DMS53 treated with DMSO at 0.1 percent for 48 hours (cell line): ENCODE results near the gene CCNYL1.
"Not testable (repeated sequence)": the region's sequence is repeated elsewhere in the genome, so short reads cannot be mapped to it uniquely, and the experiment has no call there.

Source experiments
- DNase-seq: peaks from one replicate; lab custom pipeline; 2025; ENCODE audit not compliant: unreplicated experiment; lab: John Stamatoyannopoulos, UW

CCNYL1 gene

DNA sequence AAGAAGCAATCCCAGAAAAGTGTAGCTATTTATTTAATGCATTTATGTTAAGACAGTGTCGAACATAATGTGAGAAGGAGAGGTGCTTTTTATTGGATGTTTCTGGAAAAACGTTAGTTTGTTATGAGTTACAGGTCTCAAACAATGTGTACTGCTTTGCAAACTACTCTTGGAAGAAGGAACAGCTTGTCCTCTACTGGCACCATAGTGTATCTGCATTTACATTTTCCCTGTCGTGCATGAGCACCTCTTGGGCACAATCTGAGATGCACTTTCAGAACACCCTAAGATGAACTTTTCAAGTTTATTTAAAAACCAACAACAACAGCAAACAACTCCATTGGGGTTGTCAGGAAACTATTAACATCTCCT is 22.8 kb downstream of the CCNYL1 start:
- no peak for DNase-seq

DNA sequence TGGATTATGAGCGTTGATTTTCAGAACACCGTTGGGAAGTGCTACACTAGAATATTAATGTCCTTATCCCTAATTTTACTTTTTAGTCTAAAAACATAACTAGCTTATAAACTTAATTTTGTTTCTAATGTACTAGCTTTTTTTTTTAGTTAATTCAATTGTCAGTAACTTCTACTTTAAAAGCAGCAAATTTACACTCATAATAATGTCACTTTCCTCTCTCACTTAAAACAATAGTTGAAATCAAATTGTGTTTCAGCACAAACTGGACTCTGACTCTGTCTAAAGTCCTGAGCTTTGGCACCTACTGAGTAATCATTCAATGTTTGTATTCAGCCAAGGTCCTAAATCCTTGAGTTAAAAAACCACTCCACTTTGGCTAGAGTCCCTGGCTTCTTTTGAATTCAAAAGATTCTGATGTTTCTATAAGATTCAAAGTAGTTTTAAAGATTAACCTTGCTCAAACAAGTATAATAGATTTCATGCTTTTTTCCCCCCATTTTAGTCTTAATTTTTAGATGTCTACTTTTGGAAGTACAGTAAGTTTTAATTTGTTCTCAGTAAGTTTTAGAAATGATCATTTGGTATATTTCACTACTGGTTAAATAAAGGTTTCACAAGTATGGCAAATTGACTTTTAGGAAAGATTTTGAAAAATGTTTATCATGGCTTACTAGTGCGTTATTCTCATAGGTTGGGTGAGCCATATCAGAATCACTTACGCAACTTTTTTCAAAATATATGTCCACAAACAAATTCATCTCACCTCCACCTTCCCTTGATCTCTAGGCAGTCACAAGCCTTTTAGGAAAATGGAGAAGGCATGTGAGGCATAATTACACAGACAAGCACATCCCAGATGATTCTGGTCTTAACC is 23.4 kb downstream of the CCNYL1 start:
- no peak for DNase-seq

DNA sequence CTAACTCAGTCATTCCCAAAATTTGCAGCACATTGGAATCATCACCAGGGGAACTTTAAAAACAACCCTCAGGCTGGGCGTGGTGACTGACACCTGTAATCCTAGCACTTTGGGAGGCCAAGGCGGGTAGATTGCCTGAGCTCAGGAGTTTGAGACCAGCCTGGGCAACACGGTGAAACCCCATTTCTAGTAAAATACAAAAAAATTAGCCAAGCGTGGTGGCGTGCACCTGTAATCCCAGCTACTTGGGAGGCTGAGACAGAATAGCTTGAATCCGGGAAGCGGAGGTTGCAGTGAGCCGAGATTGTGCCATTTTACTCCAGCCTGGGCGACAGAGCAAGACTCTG is 24.0 kb downstream of the CCNYL1 start:
- DNase-seq = not testable (repeated sequence)

DNA sequence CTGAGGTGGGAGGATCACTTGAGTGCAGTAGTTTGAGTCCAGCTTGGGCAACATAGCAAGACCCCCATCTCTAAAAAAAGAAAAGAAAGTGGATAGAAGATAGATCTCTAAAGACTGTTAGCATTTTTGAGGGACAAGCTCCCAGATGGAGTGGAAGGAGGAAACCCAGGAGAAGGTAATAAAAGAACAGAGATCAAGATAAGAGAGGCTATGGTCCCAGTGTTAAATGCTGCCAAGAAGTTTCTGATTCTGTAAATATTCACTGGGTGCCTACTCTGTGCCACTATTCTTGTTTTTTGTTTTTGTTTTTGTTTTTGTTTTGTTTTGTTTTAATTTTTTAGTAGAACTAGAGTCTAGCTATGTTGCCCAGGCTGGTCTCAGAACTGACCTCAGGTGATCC is 32.1 kb downstream of the CCNYL1 start:
- DNase-seq = no peak

DNA sequence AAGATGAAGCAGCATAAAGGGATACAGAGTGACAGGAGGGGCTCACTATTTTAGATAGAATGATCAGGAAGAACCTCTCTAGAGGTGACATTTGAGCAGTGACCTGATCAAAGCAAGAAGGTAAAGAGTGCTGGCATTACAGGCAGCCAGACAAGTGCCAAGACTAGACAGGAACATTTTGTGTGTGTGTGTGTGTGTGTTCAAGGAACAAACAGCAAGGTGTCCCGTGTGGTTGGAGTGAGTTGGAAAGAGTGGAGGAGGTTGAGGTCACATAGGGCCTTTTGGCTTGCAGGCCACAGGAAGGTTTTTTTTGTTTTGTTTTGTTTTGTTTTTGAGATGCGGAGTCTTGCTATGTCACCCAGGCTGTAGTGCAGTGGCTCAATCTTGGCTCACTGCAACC is 32.6 kb downstream of the CCNYL1 start:
- no peak for DNase-seq

DNA sequence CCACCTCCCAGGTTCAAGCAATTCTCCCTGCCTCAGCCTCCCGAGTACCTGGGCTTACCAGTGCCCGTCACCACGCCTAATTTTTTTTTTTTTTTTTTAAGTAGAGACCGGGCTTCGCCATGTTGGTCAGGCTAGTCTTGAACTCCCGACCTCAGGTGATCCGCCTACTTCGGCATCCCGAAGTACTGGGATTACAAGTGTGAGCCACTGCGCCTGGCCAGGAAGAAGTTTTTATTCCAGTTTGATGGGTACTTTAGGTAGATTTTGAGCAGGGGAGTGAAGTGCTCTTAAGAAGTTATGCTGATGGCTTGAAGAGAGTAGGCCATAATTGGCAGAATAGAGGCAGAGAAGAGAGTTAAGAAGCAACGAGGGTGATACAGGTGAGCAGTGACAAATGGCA is 33.0 kb downstream of the CCNYL1 start:
- no peak for DNase-seq

DNA sequence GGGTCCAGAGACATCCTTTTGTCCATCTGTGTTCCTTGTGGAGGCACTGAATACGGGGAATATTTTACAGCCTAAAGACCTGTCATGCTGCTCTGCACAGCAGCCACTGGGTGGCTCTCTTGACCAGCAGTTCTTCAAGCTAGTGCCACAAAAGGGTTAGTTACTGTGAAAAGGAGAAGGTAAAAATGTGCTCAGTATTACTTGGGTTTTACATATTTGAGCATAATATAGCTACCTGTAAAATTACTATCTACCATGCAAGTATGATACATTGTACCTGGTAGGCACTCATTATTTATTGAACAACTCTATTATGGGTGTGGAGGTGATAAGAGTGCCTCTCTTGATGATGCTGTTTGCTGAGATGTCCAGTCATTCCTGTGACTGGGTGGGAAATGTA is 34.7 kb downstream of the CCNYL1 start:
- DNase-seq = peak; percentile 72

DNA sequence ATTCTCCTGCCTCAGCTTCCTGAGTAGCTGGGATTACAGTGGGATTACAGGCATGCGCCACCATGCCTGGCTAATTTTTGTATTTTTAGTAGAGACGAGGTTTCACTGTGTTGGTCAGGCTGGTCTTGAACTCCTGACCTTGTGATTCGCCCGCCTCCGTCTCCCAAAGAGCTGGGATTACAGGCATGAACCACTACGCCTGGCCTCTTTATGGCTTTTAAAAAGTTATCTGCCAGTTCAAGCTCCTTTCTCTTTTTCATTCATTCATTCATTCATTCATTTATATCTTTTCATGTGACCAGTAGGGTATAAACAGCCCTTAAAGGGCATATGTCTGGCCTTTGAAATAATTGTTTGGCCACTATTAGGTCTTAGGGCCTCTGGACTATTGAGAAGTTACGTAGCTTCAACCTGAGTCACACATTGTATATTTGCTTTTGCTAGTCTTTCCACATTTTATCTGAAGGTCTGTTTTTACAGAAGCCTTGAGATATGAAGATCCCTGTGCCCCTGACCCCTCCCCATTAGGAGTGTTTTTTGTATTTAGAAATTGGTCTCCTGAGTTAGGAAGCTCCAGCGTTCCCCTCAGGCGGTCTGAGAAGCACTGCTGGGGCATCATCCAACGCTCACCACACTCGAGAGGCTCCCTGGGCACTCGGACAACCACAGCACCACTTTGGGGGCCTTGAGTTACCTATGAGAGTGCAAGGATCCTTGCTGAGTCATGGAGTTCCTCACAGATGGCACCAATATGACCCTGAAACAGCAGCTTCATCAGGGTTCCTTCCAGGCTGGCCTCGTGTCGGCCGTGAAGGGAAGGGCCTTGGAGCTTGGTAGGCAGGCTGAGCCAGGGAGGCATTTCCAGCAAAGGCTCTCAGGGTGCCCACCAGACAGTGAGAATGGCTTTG is 36.5 kb downstream of the CCNYL1 start:
- DNase-seq = no peak

DNA sequence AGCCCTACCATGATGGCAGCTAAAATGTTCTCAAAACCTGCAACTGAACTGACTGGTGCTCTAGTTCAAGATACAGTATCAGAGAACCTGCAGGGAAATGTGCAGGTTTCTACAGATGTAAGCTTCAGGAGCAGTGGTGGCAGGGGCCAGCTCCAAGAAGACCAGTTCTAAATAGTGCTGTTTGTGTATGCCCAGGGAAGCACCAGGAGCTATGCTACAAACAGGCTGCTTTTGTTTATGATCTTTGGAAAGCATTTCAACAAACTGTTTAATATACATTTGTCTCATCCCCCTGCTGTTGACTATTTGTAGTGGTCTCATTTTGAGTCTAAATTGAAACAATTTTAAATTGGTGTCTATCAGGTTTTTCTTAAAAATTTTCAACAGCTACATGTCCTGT is 37.6 kb downstream of the CCNYL1 start:
- DNase-seq = no peak

DNA sequence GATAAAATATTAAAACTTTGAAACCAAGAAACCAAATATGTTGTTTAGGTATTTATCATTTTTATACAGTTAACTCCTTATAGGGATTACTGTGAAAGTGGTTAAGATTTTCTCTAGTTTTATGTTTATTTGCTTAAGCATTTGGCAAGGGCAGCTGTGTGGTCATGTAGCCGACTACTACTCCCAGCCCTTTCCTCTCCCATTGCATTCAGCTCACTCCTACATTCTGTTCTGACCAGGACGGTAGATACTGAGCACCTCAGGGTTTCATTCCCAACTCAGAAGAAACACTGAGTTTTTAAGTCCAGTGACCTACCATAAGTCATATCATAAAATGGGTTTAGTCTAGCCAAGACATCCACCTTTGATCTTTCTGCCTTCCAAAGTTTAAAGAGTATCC is 38.4 kb downstream of the CCNYL1 start:
- no peak for DNase-seq

DNA sequence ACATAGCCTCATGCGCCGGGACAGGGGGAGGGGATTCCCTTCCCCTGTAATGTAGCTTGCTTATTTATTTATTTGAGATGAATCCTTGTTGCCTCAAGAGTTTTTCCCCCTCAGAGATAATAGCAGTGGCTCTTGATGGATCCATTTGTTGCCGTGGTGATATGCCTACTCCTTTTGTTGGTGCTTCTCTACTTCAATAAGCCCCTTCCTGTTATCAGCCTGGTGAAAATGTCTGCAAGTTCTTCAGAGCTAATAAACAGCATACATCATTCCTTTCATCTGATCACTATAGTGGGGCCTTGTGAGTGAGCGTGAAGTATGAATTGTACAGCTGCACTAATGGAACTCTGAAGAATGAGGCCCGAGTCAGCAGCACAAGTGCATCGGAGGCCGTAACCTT is 38.9 kb downstream of the CCNYL1 start:
- no peak for DNase-seq

DNA sequence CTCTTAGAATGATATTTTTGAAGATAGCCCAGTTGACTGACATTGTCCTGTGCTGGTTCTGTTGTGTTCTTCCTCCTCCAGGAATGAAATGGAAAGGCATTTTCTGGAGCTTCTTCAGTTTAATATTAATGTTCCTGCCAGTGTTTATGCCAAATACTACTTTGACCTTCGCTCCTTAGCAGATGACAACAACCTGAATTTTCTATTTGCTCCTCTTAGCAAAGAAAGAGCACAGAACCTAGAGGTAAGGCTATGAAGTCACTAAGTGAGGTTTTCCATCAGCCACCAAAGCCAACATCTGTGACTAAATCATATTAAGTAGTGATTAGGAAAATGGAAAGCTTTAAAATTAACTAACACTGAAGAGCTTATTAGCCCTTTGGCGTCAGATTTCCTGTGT is 39.4 kb downstream of the CCNYL1 start:
- DNase-seq = no peak

DNA sequence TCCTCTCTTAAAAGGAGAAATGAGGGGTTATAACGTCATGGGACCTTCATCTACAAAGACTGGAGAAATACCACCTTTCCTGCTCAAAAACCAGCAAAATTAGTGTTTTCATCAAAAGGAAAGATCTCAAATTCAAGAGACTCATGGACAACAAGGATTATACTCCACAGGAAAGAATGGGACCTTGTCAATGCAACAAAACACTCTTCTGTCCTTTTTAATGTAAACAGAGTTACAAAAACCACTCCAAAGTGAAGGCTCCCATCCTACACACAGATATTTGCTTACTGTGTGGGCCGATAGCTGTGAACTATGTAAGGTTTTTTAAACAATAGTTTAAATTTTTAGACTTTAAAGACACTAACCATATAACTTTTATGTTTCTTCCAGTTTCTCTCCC is 42.2 kb downstream of the CCNYL1 start:
- not testable (repeated sequence) for DNase-seq

DNA sequence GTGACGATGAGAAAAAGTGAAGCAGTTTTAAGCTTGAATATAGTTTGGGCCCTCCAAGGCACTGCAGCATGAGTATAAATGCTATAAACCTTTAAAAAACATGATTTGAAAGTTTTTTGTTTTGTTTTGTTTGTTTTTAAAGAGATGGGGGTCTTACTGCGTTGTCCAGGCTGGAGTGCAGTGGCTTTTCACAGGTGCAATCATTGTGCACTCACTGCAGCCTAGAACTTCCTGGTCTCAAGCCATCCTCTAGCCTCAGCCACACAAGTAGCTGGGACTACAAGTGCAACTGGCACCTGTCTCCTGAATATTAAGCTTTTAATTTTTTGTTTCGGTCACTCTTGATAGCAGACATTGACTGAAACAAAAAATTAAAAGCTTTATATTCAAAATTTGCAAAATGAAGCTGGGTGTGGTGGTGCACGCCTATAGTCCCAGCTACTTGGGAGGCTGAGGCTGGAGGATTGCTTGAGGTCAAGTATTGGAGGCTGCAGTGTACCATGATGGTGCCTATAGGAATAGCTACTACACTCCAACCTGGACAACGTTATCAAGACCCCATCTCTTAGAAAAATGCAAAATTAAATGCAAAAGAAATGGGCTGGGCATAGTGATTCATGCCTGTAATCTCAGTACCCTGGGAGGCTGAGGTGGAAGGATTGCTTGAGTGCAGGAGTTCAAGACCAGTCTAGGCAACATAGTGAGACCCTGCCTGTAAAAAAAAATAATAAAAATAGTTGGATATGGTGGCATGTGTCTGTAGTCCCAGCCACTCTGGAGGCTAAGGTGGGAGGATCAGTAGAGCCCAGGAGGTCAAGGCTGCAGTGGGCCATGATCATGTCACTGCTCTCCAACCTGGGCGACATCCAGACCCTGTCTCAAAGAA is 43.3 kb downstream of the CCNYL1 start:
- DNase-seq = no peak

DNA sequence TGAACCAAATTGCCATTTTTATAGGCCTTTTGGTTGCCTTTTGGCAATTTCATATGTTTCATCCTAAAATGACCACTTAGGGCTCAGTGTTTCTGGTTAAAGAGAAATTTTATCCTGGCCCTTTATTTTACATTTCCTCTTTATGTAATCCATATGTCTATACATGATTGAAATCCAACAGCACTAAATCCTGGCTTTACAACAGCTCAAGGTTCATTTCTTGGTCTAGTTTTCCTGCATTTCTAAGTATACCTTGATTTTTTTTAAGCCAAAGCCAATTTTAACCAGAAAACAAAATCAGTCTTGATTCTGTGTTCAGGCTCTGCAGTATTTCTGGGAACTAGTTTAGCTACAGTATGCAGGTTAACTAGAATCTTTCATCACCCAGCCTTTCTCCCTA is 46.6 kb downstream of the CCNYL1 start:
- no peak for DNase-seq

DNA sequence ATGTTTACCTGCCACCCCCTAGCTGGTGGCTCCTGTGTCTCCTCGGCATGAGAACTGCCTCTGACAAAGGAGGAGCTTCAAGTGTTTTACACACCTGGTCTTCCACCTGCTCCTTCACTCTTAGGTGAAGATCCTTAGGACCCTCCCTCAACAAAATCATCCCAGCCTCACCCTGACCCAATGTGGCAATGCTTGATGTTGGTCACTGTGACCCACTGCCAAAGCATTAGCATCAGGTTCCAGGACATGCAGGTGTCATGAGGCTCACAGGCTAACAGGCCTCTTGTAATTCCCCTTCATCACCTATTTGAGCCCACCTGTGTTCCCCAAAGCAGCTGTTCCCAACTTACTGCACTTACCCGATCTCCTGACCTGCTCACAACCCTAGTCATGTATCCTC is 48.5 kb downstream of the CCNYL1 start:
- no peak for DNase-seq

DNA sequence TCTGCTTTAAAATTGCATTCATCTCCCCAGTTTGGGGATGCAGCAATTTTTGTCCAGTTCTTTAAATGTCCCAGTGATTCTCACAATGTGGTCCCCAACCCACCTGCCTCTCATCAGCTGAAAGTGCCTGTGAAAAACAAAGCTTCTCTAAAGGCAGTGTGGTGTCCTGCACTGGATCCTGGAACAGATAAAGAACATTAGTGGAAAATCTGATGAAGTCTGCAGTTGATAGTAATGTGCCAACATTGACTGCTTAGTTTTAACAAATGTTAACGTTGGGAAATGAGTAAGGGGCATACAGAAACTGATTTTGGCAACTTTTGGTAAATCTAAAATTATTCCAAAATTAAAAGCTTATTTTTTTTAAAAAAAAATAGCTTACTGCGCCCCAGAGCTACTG is 49.0 kb downstream of the CCNYL1 start:
- DNase-seq = no peak

DNA sequence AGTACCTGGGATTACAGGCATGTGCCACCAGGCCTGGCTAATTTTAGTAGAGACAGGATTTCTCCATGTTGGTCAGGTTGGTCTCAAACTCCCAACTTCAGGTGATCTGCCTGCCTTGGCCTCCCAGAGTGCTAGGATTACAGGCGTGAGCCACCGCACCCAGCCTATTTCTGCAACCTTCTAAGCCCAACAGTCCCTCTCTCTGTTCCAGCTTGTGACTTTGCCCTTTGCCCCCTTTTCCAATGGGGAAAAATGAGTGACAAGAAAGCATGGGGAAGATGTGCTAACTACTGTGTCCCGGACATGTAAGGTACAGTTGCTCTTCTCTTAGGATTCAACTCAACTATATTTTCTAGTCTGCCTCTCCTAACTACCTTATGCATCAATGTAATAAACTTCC is 50.0 kb downstream of the CCNYL1 start:
- DNase-seq = not testable (repeated sequence)

DNA sequence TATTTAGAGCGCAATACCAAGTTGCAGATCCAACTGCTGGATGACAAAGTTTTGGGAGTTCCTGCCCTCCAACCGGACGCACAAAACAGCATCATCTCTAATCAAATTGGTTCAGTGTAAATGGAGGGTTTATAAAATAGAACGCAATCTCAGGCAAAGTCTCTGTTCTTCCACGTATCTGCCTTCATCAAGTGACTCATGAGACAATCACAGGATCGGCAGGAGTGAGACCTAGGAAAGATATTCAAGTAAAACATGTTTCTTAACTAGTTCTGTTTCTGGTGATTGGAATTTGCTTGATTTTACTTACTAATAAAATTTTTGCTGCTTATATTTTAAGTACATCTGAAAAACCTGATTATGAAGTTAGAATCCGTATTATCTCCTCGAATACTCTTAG is 50.7 kb downstream of the CCNYL1 start:
- no peak for DNase-seq

DNA sequence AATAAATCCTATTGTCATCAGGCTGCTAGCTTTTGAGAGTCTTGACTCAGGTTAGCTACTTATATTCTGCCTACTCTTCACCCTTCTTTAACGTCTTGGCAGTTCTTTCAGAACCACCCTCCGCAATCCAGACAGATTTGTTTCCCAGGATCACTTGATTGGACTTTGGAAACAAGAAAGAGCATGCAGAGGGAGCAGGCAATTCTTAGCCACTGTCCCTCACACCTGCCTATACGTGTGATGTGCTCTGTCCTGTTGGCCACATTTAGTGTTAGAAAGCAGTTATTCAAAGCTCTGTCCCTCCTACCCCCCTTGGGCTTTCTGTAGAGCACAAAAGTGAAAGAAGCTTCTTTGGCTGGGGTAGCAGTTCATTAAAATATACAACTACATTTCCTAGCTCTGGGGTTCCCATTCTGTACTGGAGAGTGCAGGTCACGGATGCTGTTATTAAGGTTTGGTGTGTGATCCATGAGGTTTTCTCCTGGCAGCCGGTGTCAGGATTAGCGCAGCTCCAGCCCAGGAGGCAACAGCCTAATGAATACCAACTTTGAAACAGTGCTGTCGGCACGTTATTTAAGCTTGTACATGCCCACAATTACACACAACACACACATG is 52.0 kb downstream of the CCNYL1 start:
- no peak for DNase-seq

DNA sequence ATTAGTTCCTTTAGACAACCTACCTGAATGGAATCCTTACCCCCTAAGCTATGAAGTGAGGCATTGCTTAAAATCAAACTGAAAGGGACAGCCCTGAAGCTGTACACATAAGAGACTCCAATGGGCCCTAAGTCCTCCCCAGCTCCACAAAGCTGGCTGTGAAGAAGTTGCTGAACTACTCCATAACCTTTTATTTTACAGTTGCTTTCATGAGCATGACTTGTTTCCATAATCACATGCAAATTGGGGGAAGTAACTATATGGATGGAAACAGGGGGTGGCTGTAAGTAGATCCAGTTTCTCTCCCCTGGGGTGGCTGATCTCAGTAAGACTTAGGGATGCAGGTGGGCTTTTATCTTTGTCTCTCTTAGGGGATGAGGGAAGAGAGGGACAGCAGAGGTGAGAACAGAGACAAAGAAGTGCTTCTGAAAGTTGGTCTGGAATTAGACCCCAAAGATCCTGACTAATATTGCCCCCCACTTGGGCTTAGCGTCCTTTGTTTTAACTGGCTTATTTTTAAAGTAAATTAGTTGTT is 52.7 kb downstream of the CCNYL1 start:
- no peak for DNase-seq
